ENCODE results near the gene KANK4.

DNA sequence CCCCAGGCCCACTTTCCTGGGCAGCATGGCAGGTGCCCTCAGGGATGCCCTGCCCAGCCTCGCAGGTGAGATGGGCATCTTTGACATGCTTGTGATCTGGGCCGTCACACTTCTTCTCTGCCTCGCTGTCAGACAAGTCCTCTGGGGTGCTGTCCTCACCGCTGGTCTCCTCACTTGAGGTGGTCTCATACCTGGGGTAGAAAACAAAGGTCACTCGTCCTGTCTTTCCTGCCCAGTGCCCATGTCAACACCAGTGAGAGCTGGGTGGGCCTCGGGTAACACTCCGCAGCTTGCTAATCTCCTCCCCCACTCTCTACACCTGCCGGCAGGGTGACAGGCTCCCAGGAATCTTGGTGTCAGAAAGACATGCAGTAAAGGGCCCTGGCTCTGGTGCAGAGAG, 50.9 kb downstream of the KANK4 start:
- TF ChIP-seq, protein P1, sequence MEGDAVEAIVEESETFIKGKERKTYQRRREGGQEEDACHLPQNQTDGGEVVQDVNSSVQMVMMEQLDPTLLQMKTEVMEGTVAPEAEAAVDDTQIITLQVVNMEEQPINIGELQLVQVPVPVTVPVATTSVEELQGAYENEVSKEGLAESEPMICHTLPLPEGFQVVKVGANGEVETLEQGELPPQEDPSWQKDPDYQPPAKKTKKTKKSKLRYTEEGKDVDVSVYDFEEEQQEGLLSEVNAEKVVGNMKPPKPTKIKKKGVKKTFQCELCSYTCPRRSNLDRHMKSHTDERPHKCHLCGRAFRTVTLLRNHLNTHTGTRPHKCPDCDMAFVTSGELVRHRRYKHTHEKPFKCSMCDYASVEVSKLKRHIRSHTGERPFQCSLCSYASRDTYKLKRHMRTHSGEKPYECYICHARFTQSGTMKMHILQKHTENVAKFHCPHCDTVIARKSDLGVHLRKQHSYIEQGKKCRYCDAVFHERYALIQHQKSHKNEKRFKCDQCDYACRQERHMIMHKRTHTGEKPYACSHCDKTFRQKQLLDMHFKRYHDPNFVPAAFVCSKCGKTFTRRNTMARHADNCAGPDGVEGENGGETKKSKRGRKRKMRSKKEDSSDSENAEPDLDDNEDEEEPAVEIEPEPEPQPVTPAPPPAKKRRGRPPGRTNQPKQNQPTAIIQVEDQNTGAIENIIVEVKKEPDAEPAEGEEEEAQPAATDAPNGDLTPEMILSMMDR (optimal IDR thresholded peaks at IDR 0.05 in 1 of 3, IDR thresholded peaks at IDR 0.05 in 1 of 3, conservative IDR thresholded peaks at IDR 0.05 in 1 of 3; ENCODE audit: extremely low read depth in 1 of 3, insufficient read depth in 2 of 3, low read length in 3 of 3): no peak
- no peak for TF ChIP-seq EZH2 (IDR thresholded peaks at IDR 0.05; ENCODE audit: low read length)

All from keratinocyte (primary cell).